EH (cell line): ENCODE data around the gene ANP32B.
A peak's percentile ranks its signal among the peaks of the same experiment; 100 is the strongest.
"Not testable (repeated sequence)": the region's sequence is repeated elsewhere in the genome, so short reads cannot be mapped to it uniquely, and the experiment has no call there.

Experiments used
- DNase-seq: peaks from one replicate; pipeline ENCODE4 v3.0.0-alpha.2; 2015; ENCODE audit warnings: low read depth

The ANP32B gene

DNA sequence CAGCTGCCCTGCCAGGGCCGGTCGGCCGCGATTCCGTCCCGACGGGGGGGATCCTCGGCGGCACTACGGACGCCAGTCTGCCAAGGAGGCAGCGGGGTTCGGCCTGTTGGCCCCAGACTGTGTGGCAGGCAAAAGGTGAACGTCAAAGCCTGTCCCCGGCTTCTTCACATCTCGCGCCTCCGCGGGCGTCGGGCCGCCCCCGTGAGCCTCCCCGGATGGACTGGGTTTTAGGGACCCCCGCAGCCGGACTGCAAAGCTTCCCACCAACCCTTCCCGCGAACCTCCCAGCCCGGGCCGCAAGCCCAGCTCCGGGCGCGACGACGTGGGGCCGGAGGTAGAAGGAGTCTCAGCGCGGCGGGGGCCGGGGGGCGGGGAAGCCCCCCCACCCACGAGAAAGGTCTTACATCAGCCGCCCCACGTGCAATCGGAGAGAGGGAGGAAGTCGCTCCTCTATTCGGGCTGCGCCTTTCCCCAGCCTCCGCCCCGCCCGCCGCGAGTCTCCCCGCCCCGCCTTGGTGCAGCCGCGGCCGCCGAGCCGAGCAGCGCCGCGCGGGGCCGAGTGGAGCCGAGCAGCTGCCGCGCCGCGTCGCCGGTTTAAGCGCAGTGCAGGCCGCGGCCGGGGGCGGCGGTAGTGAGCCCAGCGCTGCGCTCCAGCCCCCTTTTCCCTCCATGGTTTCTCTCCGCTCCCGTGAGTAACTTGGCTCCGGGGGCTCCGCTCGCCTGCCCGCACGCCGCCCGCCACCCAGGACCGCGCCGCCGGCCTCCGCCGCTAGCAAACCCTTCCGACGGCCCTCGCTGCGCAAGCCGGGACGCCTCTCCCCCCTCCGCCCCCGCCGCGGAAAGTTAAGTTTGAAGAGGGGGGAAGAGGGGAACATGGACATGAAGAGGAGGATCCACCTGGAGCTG, at the start of gene ANP32B:
Gene ANP32B (plus strand): TSS at position 659 of the 906 bp plus-strand sequence. CDS start 215 bp downstream, at position 874.
- peak; percentile 94 for DNase-seq

DNA sequence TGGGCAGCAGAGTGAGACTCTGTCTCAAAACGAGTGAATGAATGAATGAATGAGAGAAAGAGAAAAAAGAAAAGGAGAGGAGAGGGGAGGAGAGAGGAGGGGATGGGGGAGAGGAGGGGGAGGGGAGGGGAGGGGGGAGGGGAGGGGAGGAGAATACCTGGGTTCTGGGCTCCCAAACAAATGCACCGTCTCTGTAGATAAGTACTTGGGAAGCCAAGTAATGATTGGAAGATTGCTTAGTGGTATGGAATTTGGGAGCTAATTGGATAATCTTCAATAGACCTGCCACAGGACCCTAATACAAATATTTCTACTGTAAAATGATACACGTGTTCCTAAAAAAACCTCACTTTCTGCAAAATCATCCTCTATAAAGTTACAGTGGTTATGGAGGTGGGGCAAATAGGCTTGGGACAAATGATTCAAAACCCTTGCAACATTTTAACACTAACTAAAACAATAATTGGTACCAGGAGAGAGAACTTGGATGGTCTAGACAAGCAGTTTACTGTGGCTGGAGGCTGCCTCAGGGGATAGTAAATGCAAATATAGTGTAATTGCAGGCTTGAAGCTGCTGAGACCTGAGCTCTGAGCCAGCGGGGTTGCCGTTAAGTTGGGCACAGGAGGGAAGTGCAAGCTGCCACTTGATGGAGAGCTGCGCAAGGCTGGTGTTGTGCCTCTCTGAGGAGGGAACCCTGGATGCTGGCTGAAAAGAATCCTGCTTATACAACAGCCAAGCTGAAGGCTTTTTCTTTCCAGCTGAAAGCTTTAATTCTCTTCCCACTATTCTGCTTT, 48.6 kb upstream of the ANP32B start:
- DNase-seq = no peak

DNA sequence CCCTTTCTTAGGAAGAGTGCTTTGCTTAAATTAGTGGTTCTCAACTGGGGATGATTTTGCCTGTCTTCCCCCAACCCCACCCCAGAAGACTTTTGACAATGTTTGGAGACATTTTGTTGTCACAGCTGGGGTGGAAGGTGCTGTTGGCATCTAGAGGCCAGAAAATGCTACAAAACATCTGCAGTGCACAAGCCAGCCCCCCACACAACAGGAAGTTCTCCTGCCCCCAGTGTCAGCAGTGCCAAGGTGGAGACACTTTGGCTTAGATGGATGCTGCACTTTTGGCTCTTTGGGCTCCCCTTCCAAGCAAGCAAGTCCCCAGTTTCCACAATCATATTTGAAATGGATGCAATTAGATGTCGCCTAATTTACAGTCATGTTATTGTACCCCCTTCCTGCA, 47.9 kb upstream of the ANP32B start:
- no peak for DNase-seq

DNA sequence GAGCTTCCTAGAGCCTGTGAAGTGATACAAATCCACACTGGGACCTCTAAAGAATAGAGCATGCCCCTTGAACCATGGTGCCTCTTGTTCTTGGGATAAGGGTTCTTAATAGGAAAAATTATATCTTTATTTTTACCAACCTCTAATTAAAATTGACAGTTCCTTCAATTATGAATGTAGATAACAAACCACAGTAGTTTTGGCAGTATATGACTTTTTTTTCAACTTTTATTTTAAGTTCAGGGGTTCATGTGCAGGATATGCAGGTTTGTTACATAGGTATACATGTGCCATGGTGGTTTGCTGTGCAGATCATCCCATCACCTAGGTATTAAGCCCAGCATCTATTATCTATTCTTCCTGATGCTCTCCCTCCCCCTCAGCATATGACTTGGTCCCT, 46.1 kb upstream of the ANP32B start:
- no peak for DNase-seq

DNA sequence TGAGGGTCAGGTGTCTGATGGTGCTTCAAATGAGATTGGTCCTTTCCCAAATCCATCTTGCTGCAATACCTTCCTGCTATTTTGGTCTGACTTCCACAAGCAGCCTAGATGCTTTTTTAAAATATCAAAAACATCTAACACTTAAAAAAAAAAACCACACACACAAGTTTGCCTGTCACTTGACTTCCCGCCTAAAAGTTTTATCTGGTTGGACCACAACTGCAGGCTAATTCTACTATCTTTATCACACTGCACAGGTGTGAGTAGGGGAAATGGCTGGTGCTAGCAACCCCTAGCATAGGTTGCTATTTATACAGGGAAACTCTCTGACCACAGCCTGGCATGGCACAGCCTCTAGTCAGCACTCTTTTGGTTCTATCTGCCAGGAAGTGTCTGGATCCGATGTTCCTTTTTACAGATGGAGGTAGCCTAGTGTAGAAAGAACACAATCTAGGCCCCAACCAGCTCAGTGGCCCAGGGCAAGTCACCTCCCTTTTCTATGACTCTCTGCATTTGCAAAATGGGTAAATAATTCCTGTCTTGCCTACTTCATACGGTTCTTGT, 45.0 kb upstream of the ANP32B start, which contains the start of gene HEMGN:
Gene HEMGN (minus strand): TSS at position 92 of the 564 bp plus-strand sequence. CDS start 36 bp downstream, at position 56.
- DNase-seq = no peak

DNA sequence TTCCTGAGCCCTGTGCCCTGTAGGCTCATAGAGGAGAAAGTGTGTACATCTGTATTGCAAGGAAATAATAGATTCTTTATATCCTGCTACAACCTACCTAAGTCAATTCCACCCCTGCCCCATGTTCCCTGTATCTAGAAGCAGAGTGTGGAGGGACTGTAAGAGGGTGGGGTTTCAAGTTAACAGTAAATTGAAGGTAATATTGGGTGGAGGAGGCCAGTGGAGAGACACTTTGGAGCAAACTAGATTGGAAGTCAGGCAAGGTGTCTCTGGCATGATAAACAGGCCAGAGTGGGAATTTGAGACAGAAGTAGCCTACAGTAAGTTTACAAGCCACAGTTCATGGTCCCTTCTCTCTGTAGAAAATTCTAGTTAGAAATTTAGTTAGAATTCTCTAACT, 42.9 kb upstream of the ANP32B start:
- DNase-seq = no peak

DNA sequence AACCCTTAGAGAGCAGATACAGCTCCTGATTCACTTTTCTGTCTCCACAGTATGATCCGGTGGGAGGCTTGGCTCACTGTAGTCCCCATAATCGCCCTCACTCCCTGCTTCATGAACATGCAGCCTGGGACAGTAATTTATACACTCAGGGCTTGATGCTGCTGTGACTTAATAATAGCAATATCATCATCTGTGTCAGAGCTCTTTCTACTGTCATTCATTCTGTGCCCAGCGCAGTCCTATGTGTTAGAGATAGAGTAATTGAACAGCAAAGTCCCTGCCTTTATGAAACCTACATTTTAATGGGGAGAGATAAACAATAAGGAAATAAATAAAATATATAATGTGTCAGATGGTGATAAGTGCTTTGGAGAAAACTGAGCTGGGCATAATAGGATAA, 42.4 kb upstream of the ANP32B start:
- no peak for DNase-seq

DNA sequence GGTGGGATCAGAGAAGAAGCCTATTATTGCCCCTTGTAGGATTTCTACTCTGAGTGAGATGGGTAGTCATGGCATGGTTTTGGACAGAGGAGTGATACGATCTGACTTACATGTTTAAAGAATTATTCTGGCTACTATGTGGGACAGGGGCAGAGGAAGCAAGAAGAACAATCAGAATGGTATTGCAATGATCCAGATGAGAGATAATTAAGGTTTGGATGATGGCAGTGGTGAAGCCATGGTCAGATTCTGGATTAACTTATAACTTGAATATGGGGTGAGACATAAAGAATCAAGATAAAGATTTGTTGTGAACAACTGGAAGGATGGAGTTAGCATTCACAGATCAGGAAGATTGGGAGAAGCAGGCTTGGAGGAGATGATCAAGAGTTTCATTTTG, 41.8 kb upstream of the ANP32B start:
- no peak for DNase-seq

DNA sequence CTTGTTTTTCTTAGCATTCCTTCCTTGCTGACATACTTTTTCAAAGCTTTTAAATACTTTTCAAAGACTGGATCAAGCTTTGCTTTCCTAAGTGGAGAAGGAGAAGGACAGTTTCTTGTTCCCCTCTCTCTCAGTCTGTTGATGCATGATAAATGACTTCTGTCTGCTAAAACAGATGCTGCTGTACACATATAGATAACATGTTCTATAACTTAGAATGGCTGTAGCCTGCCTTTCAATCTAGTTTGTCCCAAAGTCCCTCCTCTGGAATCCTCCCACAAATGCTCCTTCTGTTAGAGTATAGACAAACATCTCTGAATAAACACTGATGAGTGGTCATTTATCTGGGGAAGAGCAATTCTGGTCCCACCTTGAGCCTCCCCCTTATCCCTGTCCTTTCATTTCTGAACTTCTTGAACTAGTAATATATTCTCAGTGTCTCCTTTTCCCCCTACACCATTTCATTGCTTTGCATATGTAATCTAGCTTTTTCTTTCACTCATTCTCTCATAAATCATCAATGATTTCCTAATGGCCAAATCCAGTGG, 39.8 kb upstream of the ANP32B start:
- DNase-seq = no peak

DNA sequence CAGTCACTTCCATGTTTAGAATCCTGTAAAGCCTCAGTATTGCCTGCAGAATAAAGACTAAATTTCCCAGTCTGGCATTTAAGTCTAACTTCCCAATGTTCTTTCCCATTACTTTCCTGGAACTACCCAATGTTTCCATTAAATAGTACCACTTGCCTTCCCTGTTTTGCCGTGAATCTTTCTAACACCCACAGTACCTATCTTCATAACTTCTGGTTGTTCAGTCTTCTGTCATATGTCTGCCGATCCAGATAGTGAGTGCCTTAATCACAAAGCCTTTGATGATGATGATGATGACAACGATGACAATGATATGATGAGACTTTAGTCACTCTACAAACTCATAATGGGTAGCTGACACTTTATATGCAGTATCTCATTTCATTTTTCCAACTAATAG, 38.5 kb upstream of the ANP32B start:
- no peak for DNase-seq

DNA sequence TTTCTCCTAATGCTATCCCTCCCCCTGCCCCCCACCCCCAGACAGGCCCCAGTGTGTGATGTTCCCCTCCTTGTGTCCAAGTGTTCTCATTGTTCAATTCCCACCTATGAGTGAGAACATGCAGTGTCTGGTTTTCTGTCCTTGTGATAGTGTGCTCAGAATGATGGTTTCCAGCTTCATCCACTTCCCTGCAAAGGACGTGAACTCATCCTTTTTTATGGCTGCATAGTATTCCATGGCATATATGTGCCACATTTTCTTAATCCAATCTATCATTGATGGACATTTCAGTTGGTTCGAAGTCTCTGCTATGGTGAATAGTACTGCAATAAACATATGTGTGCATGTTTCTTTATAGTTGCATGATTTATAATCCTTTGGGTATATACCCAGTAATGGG, 37.7 kb upstream of the ANP32B start:
- DNase-seq = not testable (repeated sequence)

DNA sequence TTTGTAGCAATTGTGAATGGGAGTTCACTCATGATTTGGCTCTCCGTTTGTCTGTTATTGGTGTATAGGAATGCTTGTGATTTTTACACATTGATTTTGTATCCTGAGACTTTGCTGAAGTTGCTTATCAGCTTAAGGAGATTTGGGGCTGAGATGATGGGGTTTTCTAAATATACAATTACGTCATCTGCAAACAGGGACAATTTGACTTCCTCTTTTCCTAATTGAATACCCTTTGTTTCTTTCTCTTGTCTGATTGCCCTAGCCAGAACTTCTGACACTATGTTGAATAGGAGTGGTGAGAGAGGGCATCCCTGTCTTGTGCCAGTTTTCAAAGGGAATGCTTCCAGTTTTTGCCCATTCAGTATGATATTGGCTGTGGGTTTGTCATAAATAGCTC, 36.0 kb upstream of the ANP32B start:
- DNase-seq = not testable (repeated sequence)

DNA sequence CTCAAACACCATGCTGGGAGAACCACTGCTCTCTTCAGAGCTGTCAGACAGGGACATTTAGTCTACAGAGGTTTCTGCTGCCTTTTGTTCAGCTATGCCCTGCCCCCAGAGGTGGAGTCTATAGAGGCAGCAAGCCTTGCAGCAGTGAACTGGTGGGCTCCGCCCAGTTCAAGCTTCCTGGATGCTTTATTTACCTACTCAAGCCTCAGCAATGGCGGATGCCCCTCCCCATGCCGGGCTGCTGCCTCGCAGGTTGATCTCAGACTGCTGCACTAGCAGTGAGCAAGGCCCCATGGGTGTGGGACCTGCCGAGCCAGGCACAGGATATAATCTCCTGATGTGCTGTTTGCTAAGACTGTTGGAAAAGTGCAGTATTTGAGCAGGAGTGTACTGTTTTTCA, 32.3 kb upstream of the ANP32B start:
- not testable (repeated sequence) for DNase-seq

DNA sequence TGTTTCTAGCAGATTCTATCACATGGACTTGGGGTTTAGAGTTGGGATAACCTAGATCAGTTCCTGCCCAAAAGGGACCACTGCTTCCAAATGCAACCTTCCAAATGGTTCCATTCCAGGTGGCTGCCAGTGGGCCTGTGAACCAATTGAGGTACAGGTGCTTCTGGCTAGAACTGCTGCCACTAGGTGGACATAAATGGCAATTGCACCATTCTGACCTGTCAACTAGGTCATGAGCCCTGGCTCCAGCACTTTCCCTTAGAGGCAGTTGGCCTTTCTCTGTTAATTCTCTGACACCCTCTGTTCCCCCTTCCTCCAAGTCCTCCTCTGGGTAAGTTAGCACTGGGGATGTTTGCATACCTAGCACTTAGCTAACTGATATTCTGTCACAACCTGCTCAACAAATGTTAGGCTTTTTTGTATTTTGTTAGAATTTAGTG, 28.6 kb upstream of the ANP32B start:
- DNase-seq = peak; percentile 21

DNA sequence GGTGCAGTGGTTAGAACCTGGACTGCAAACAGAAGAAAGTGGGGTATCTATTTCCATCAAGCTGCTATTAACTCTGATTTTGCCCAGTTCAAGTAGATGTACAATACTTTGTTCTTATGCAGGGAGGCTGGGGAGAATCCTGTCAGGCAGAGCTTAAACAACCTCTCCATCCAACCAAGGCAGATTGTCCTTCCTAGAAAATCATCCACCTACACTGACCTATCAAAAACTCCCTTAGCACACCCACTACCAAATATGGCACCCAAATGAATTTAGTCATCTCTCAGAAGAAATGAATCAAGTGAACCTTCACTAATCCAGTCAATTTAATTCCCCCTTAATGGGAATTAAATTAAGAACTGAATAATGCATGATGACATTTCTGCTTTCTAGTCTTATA, 26.8 kb upstream of the ANP32B start:
- DNase-seq = no peak

DNA sequence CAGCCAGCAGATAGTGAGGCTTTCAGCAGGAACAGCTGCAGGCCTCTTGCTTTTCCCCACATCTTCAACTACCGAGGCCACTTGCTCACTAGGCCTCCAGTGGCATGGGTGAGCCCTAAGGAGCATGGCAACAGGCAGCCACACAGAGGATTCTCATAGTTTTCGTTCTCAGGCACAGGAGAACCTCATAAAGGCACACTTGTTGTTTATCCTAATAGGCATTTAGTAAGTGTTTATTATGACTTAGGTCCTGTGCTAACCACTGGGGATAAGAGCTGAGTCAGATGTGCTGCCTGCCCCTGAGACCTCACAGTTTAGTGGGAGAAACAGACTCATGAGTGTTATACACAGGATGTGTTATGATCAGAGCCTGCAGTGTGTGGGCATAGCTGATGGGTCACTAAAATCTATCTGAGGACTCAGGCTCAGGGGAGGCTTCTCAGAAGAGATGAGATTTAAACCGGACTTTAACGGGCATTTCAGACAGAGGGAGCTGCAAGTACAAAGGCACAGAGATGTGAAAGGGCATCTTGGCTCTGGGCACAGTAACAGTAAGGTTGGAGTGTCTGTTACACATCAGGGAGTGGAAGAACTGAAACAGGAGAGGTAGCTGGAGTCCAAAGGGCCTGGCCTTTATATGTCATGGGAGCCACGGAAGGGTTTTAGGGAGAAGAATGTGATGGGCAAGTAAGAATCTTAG, 24.2 kb upstream of the ANP32B start:
- DNase-seq = peak; percentile 59

DNA sequence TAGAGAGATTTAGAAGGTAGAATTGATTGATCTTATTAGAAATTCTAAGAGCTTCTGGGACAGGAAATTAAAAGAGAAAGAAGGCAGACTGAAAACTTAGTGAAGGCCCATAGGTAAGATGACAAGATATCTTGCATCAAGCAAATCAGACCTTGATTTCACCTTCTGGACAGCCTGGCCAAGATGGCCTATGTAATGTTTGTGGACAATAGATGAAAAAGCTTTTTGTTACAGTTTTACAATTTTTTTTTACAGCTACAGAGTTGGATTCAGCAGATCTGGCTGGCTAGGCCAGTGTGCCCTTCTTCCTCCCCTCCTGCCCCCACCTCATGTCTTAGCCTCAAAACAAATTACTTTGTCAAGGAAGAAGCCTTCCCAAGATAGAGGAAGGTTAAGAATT, 23.6 kb upstream of the ANP32B start:
- DNase-seq = no peak

DNA sequence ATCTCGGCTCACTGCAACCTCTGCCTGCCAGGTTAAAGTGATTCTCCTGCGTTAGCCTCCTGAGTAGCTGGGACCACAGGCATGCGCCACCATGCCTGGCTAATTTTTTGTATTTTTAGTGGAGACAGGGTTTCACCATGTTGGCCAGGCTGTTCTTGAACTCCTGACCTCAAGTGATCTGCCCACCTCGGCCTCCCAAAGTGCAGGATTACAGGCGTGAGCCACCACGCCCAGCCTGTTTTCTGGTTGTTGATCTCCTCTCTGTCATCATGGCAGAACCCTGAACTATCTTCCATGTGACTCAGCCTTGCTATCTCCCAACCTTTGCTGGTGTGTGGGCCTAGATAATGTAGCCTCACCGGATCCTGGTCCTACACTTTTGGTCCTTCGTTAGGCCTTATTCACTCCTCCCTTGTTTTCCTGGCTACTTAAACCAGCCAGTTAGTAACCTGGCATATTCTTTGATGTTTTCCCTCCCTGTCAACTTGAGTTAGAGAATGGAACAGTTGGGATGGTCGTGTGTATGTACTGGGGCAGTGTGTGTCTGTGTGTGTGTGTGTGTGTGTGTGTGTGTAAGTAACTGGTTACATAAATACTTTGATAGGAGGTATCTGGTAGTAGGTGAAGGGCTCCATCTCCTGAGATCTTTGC, 22.3 kb upstream of the ANP32B start:
- DNase-seq = not testable (repeated sequence)

DNA sequence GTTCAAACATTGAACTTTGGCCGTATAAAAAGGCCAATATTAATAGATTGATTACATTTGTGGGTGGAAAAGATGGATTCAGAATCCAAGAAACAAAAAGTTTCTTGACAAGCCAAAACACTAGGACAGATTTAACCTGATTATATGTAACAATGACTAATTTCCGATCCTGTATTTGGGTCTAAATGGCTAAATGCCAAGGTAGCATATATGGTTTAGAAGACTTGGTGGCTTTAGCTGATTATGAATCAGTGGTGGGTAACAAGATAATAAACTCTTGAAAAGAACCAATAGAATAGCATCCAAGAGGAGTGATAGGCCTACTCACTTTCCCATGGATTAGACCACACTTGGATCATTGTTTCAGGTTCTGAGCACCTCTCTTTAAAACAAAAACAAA, 21.8 kb upstream of the ANP32B start:
- no peak for DNase-seq

DNA sequence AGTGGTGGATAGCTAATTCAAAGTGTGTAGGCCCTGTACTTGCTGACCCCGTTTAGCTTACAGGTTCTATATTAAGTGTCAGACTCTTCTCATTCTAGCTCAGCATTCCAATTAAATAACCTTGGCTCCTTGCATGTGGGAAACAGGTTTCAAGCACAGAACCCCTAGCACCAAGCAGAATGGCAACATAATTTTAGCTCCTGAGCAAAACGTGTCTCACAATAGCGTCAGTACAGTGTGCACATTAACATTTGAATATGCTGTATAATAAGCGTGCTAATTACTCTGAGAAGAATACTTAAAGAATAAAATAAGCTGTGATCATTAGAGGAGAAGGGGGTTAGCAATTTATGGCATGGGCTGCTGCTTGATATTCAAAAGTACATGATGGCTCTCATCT, 21.0 kb upstream of the ANP32B start:
- no peak for DNase-seq

DNA sequence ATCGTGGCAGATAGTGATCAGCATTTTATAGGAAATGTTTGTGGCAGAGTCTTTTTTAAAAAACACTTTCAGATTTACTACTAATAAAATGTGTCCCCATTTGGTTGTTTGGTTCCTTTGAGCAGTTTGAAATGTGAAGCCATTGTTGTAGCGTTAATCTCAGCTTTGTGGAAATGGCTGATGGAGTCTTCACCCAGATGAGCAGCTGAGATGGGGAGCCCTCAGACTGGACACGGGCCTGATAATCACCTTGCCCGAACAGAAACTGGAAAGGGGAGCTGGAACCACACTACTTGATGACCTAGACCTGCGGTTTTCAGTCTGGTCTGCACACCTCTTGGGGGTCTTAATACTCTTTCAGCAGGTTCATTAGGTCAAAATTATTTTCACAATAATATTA, 20.6 kb upstream of the ANP32B start:
- DNase-seq = no peak
